Pulmonary artery endothelial cell (primary cell): ENCODE measurements around the gene CAPN3. TPM values are rescaled to one million over a fixed set of nuclear protein-coding genes. Genes with fewer than 3 reads are reported as not detected.

Source experiments
- DNase-seq: peaks from one replicate; pipeline ENCODE4 v3.0.0-alpha.2; 2011; ENCODE audit warnings: low read depth, low spot score
- total RNA-seq: library from RNA; depleted of rRNA; stranded (reverse); fragments of >200 nt; gene quantifications from 2 replicates; pipeline ENCODE4 v1.2.3, GENCODE V29; 2014

The CAPN3 gene
- total RNA-seq, 1 donor from 2014 or later: 0.26 TPM

DNA sequence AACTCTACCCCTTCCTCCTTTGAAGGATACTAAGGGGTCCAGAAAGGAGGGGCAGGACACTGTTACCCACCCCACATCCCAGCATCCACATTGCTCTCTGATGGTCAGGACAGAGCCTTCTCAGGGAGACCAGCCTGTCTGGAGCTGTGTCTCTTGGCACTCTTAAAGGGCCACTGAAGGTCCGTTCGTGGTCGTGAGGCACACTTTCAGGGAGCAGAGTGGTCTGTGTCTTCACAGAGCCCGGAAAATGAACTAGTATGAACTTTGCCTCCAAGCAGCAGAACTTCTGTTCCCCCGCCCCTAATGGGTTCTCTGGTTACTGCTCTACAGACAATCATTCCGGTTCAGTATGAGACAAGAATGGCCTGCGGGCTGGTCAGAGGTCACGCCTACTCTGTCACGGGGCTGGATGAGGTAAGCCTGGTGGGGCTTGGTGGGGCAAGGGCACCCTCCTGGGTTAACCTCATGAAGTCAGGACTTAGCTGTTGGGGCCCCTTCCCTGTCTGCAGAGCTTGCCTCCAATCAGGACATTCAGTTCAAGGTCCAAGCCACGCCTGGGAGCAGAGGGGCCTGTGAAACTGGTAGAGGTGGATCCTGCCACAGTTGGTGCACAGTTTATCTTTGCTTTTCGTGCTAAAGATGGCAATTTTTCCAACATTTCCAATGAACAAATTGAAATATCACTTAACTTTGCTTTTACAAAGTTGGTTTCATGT lies 33.2 kb downstream of the CAPN3 start:
- DNase-seq: no peak

DNA sequence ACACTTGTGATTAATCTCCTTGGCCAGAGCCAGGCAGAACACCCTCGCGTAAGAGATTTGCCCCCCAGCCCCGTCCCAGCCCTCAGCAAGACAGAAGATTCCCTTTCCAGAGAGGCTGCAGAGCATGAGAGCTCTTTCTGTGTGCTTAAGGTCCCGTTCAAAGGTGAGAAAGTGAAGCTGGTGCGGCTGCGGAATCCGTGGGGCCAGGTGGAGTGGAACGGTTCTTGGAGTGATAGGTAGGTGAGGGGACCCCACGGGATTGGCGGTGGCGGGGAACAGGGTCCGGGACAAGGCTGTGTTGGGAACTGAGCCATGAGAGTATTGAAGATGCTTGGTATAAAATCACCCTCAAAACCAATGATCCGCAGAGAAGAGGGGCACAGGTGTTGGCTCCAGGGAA lies 34.8 kb downstream of the CAPN3 start:
- no peak for DNase-seq

DNA sequence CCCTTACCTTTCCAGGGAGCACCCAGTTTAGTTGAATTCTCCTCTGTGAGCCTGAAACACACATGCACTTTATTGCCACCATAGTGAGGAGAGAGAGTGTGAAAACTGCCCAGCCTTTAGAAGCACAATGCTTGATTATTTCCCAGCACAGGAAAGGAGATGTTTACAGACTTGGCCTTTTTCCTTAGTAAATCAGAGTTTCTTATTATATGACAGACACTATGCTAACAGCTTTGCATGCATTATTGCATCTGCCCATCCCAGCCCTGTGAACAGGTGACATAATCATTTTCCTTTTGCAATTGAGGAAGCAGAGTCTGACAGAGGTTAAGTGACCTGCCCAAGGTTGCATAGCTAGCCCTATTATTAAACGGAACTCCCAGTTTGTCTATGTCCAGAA lies 36.5 kb downstream of the CAPN3 start:
- no peak for DNase-seq

DNA sequence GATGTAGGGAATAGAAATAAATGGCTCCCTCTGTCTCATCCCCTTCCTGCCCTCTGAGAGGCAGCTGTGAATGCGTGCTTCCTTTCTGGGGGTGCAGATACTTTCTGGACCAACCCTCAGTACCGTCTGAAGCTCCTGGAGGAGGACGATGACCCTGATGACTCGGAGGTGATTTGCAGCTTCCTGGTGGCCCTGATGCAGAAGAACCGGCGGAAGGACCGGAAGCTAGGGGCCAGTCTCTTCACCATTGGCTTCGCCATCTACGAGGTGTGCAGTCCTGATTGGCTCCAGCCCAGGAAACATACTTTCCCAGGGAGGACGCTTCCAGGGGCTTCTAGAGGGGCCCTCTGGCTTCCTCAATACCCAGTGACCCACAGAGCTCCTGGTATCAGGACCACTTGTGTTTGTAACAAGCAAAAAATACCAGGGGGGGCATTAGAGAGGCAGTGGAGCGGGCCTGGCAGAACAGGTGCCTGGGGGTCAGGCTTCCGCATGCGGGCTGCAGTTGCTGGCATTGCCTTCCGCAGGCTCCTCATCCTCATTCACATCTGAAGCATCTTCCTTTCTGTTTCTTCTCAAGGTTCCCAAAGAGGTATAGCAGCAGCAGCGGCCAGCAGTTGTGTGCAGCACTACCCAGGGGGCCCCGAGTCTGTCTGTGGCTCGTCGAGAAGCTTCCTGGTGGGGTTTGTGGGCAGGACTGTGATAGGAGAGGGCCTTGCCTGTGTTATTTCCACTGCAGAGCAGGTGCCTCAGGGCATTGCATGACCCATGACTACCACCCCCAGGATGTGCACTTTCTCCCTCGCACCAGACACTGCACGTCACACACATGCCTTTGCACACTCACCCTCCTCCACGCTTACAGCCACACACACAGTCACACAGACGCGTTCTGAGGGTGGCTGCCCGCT lies 42.5 kb downstream of the CAPN3 start:
- no peak for DNase-seq

DNA sequence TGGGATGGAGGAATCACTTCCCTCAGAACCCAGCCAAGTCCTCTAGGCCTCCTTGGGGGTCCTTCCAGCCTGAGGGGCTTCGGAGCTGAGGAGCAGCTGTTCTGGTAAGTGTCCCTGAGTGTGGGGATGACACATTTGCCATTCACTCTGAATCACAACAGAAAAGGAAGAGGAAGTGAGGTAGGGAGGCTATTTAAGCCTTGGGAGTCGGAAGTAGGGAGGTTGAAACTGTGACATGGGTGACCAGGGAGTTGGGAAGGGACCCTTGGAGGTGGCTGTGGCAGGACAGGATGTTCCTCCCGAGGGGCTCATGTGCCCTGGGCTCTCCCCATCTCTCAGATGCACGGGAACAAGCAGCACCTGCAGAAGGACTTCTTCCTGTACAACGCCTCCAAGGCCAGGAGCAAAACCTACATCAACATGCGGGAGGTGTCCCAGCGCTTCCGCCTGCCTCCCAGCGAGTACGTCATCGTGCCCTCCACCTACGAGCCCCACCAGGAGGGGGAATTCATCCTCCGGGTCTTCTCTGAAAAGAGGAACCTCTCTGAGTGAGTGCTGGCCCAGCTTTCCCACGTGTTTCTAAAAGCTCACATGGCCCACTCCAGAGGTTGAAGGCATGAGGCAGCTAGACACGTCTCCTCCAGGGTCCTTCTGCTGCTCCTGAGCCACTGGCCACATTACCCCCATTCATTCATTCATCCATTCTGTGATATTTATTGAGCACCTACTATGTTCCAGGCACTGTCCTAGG lies 43.3 kb downstream of the CAPN3 start:
- no peak for DNase-seq

DNA sequence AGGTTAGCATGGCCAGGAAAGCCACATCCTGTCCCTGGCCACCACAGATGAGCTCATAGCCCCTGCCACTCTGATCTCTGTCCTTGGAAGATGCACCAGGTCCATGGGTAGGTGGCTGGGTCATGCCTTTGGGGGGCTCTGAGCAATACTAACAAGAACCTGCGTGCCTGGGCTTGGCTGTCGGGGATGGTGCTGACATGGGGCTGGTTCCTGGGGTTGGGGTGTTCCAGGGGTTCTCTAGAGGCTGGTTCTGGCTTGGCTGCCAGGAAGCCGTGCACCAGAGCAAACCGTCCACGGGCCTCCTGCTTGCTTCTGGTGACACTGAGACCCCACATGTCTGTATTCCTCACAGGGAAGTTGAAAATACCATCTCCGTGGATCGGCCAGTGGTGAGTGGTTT lies 44.1 kb downstream of the CAPN3 start:
- no peak for DNase-seq

DNA sequence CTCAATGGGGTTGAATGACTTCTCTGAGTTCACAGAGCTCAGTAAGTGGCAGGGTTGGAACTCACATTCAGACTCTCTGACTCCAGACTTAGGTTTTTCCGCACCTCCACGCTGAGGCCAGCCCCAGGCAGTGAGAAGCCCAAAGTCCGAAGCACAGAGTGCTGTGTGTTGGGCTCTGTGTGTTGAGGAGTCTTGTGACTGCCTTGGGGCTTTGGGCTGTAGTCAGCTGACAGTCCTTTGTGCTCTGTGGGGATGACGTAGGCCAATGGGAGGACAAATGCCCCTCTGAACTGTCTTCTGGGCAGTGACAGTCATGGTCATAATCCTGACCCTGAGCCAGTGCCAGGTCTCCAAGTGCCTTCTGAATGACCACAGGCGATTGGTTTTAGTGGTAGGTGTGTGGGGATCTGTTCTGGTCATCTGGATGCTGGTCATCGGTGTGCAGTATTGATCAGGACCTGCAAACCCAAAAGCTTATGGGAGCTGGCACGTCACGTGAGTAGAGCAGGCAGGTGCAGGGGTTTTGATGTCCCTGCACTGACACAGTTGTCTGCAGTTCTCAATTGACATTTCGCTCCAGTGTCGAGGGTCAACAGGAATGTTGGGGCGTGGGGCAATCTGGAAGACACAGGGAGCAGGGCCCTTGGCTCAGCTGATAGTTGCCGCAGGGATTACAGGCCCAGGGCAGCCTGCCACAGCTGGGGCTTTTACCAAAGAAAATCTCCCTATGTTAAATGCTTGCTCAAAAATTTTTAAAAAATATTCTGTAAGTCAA lies 45.3 kb downstream of the CAPN3 start:
- DNase-seq: no peak

DNA sequence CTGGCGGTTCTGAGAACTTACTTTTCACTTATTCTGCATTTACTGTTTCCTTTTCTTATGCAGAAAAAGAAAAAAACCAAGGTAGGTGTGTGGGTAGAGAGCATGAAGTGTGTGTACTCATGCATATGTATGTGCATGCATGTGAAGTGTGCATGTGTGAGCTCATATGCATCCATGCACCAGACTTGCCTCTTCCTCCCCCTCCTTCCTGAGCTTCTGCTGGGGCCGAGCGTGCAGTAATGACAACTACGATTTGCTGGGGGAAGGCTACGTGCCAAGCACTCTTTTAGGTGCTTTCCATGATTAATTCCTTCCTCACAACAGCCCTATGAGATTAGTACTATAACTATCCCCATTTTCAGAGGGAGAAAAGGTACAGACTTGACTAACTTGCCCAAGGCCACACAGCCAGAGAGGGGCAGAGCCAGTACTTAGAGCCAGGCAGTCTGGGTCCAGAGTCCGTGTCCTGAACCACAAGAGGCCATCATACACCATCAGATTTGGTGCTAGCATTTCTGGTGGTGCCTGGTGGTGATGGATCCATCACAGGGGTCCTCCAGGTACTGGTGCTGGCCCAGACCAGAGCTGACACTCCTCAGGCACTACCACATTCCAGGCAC lies 46.7 kb downstream of the CAPN3 start:
- DNase-seq: no peak

DNA sequence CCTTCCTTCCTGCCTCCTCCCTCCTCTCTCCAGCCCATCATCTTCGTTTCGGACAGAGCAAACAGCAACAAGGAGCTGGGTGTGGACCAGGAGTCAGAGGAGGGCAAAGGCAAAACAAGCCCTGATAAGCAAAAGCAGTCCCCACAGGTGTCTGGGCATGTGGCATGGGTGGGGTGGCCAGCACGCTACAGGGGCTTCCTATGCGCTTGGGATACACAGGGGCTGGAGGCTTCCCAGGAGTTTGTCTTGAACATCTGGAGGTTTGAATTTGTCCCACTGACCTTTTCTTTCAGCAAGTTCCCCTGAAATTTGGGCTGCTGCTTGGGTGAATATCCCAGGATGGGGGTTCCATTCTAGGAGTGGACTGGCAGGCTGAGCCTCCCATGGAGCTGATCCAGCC lies 48.9 kb downstream of the CAPN3 start:
- no peak for DNase-seq

DNA sequence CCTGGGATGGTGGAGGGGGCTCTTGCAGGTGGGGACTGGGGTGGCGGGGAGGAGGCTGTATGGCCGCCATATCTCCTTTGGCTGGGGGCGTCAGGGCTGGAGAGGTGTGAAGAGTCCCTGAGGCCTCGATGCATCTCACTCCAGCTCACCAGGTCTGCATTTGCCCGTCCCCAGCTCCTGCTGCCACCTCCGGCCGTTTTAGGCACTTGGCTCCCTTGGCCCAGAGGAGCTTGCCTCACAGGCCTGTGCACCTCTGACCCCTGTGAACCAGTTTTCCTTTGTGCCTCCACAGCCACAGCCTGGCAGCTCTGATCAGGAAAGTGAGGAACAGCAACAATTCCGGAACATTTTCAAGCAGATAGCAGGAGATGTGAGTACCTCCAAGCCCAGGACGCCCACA lies 49.7 kb downstream of the CAPN3 start:
- DNase-seq: no peak

DNA sequence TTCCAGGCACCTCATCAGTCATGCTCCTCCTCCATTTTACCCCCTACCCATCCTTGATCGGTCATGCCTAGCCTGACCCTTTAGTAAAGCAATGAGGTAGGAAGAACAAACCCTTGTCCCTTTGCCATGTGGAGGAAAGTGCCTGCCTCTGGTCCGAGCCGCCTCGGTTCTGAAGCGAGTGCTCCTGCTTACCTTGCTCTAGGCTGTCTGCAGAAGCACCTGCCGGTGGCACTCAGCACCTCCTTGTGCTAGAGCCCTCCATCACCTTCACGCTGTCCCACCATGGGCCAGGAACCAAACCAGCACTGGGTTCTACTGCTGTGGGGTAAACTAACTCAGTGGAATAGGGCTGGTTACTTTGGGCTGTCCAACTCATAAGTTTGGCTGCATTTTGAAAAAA lies 52.6 kb downstream of the CAPN3 start:
- no peak for DNase-seq

DNA sequence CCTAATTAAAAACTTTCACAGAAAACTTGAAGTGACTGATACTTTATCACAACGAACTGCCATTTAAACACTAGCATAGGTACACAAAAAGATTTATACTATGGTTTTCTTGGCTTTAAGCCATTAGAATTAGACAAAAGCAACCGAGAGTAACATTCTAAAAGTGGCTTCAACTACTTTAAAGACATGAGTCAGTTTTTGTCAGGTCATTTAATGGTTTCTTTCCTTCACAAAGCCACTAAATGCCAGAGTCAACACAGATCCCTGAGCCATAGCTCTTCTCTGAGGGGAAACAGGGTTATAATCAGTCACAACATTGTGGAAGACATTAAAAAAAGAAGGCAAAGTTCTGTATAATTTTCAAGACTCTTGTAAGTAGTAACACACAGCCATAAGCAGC lies 54.6 kb downstream of the CAPN3 start:
- DNase-seq: no peak

DNA sequence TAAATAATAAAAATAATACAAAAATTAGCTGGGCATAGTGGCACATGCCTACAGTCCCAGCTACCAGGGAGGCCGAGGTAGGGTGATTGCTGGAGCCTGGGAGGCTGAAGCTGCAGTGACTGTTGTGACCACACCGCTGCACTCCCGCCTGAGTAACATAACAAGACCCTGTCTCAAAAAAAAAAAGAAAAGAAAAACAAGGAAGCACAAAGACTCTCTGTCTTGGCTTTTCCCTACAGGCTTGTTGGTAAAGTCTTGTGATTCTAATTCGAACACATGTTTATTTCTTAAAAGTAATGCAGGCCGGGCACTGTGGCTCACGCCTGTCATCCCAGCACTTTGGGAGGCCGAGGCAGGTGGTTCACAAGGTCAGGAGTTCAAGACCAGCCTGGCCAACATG lies 60.1 kb downstream of the CAPN3 start:
- DNase-seq: no peak

DNA sequence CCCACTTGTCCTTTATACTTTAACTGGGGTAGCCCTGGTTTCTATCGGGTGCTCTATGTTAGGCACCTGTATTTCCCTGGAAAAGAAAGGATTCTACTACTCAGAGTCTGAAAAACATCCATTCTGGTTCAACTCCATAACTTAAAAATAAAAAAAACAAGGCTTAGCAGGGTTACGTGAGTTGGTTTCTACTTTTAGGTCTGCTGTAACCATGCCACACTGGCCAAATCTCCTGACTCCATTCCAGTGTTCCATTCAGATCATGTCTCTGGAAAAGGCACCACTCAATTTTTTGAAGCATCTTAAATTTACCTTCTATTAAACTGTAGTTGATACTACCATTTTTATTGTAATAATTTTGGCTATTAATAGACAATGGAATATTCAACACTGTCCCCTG lies 62.1 kb downstream of the CAPN3 start:
- no peak for DNase-seq

DNA sequence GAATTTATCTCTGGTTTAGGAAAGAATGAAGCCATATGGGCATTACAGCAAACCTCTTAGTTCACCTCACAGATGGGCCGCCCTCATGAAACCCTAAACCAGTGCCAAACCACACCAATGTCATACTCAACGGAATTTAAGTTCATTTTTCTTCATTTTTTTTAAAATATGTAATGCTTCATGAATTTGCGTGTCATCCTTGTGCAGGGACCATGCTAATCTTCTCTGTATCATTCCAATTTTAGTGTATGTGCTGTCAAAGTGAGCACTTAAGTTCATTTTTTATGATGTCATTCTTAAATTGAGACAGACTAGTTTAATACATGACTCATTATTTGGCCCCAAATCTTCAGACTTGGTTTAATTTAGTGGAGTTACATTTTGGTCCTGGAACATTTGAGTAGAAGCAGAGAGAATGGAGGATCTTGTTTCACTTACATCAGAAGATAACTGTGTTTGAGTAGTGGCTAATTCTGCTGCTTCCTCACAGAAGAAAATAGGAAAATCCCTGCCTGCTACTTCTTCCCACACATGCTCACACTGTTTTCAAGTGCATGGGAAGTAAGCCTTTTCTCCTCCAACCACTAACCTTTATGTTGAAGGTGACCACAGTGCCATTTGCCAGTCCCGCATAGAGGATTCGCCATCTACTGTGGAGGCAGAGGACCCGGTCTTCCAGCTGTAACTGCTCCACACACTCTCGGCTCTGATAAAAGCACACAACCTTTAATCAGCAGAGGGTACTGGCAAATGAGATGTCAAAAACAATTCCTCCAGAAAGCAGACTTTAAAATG lies 68.3 kb downstream of the CAPN3 start:
- DNase-seq: no peak

DNA sequence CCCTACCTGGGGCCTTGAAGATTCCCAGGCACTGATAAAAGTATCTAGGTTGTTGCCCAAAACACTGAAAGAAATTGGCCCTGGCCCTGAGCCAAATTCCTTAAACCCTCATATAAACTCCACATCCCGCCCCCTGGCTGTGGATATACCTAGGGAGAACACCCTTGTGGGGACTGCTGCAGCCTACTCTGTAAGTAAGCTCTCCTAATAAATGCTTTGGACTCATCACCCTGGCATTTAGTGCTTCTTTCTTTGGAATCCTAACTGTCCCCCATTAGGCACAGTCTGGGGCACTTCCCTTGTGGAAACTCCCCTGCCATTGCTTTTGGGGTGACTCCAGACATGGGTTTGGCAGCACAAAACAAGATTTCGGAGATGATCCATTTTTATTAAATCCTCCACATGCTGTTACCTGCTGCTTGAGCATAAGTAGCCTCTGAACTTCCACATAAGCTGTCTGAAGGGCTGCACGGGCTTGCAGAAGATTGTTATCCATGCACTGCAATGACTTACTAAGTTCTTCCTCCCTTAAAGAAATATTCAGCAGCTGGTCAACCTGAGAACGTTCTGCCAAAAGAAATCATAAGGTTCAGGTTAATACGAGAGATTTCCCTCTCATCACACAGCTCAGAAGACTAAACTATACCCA lies 85.2 kb downstream of the CAPN3 start:
- DNase-seq: no peak

DNA sequence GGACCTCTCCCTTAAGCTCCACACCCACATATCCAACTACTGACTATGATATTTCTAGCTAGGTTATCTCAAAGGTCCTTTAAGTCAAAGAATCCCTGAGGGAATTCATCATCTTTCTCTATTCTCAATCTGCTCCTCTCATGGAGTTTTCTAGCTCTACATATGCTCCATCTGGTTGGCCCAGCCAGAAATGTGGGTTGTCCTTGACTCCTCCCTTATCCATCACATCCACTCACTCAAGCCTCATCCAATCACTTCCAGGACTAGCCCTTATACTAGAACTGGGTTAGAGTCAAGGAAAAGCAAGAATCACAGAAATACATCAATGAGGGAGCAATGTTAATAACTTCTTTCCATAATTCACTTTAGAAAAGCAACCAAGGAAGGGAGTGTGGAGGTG lies 86.2 kb downstream of the CAPN3 start:
- DNase-seq: no peak

DNA sequence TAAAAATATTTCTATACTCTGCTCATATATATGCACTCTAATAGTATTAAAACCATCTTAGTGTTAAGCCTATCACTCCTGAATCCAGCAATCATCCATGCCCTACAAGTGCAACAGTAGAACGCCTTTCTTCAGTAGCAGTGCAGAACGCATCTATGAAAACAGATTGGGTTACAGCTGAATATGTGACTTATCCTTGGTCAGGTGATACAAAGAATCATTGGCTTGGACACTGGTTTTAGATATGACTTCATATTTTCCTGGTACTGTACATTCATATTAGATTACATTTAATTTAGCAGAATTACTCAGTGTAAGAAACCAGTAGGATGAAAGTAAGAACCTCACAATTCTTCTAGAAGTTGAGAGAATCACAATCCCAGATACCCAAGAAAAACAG lies 88.3 kb downstream of the CAPN3 start:
- no peak for DNase-seq

DNA sequence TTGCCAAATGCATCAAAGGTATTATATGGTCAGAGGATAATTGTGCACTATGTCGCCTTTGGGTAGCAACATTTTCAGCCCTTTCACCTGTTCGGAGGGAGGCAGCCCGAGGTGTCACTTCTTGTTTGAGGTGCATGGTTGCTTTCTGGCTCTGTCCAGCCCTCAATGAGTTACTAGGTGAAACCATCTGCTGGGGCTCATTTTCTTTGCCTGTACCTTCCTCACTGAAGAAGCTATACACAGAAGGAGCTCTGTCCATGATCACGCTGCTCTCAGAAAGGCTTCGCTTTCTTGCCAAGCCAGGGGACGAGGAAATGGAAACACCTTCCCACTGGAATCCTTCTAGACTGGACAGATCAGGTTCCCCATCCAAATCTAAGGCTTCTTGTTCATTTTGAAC lies 89.0 kb downstream of the CAPN3 start:
- no peak for DNase-seq
